Upper lobe of left lung (tissue), 4 donors: ENCODE measurements around the gene ZFHX2.

Experiments used
- POLR2A ChIP-seq, 4 donors: fragments of 450-650 bp; IDR thresholded peaks; one replicate each; pipeline ENCODE4 v1.5.1; 2016 to 2017; ENCODE audit warnings: antibody characterized with exemption in 4 of 4, mild to moderate bottlenecking in 2 of 4
- TF ChIP-seq, protein P1 (sequence below), 6 experiments: fragments of 450-650 bp in 4 of 6; fragments of 200-600 bp in 2 of 6; sonication (generic) in 2 of 6; IDR thresholded peaks; one replicate each; pipeline ENCODE4 v1.5.1; 2016 to 2019; ENCODE audit warnings: antibody characterized with exemption in 6 of 6

DNA sequence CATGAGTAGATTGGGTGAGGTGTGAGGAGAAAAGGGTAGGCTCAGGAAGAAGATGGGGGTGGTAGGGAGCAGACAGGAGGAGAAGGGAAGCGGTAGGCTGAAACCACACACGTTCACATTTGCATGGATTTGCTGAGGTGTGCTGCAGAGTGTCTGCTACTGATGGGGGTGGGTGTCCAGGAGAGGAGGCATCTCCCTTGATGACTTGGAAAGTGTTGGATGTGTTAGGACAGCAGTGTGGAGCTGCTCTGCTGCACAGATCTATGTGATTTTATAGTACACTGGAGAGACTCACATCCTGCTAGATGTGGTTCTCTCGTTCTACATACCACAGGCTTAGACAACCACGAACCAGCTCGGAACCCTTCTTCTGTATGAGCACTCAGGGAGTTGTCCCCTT, 9.3 kb downstream of the ZFHX2 start:
- no peak for TF ChIP-seq POLR2A (IDR thresholded peaks at IDR 0.05)
- TF ChIP-seq, protein P1, sequence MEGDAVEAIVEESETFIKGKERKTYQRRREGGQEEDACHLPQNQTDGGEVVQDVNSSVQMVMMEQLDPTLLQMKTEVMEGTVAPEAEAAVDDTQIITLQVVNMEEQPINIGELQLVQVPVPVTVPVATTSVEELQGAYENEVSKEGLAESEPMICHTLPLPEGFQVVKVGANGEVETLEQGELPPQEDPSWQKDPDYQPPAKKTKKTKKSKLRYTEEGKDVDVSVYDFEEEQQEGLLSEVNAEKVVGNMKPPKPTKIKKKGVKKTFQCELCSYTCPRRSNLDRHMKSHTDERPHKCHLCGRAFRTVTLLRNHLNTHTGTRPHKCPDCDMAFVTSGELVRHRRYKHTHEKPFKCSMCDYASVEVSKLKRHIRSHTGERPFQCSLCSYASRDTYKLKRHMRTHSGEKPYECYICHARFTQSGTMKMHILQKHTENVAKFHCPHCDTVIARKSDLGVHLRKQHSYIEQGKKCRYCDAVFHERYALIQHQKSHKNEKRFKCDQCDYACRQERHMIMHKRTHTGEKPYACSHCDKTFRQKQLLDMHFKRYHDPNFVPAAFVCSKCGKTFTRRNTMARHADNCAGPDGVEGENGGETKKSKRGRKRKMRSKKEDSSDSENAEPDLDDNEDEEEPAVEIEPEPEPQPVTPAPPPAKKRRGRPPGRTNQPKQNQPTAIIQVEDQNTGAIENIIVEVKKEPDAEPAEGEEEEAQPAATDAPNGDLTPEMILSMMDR (IDR thresholded peaks at IDR 0.05): no peak
